ENCODE results near the gene CDC25C.

CDC25C gene

GRCh38 chr5:138331449-138332368 lies at the start of gene CDC25C:
CDC25C (minus strand) TSS chr5:138331804; CDS start chr5:138331180, 624 bp downstream.
- POLR2A ChIA-PET = interaction anchor here (0.8 to 1.6 kb wide), 6 partner anchors 9 to 134 kb away, joined by 3 to 10 read pairs (median 5); partner anchors contain the start of genes EGR1 and KDM3B
- CTCF ChIA-PET = interaction anchor here (1.3 to 18.9 kb wide), 2 partner anchors 18 to 20 kb away, joined by 3 to 403 read pairs; partner anchors contain the start of gene KDM3B
- TF ChIP-seq, protein P1, sequence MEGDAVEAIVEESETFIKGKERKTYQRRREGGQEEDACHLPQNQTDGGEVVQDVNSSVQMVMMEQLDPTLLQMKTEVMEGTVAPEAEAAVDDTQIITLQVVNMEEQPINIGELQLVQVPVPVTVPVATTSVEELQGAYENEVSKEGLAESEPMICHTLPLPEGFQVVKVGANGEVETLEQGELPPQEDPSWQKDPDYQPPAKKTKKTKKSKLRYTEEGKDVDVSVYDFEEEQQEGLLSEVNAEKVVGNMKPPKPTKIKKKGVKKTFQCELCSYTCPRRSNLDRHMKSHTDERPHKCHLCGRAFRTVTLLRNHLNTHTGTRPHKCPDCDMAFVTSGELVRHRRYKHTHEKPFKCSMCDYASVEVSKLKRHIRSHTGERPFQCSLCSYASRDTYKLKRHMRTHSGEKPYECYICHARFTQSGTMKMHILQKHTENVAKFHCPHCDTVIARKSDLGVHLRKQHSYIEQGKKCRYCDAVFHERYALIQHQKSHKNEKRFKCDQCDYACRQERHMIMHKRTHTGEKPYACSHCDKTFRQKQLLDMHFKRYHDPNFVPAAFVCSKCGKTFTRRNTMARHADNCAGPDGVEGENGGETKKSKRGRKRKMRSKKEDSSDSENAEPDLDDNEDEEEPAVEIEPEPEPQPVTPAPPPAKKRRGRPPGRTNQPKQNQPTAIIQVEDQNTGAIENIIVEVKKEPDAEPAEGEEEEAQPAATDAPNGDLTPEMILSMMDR (IDR thresholded peaks at IDR 0.05; ENCODE audit: control extremely low read depth, extremely low read depth, low read depth, missing control alignments) = no peak
- DNase-seq (ENCODE audit: extremely low spot score) = peak; percentile 98

DNA sequence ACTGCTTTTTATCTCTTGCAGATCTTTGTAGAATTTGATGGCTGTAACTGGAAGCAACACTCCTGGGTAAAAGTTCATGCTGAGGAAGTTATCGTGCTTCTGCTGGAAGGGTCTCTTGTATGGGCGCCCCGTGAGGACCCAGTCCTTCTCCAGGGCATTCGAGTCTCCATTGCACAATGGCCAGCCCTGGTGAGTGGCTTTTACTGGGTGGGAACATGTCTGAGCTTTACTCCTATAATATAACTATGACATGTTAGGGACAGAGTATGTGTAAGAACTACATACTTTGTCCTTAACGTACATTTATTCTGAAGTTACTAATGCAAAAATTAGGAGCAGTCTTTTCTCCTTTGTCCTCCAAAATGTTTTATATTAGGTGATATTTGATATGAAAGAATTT lies 41.0 kb upstream of the CDC25C start:
- no peak for DNase-seq (ENCODE audit: extremely low spot score)
- POLR2A ChIA-PET = interaction anchor here (2.4 kb wide), 1 partner anchor 34 kb away, joined by 9 read pairs; the partner anchor contains the start of gene FAM53C
- TF ChIP-seq, protein P1 (IDR thresholded peaks at IDR 0.05; ENCODE audit: control extremely low read depth, extremely low read depth, low read depth, missing control alignments) = no peak
- CTCF ChIA-PET = interaction anchor here (1.2 to 13.9 kb wide), 5 partner anchors 14 to 192 kb away, joined by 3 to 238 read pairs (median 7); partner anchors contain the start of gene KDM3B

DNA sequence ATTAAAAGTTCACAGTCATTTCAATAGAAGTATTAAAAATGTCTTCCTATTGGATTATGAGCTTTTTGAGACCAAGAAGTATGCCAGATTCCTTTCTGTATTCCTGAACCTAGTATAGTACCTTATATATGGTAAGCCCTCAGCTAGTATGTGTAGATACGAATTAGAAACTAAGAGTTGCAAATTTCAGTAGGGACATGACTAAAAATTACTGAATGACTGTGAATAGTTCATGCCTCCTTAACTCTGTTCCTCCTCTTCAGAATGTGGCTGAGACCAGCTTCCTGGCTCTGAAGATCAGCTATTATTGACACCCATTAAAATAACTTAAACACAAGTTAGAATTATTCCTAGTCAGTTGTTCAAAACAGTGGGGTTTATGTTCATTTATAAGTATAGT lies 40.6 kb upstream of the CDC25C start:
- CTCF ChIA-PET = interaction anchor here (1.2 to 13.9 kb wide), 6 partner anchors 14 to 192 kb away, joined by 3 to 238 read pairs (median 6); partner anchors contain the start of genes KDM3B and REEP2
- POLR2A ChIA-PET = interaction anchor here (1.4 to 2.4 kb wide), 2 partner anchors 19 to 34 kb away, joined by 4 to 9 read pairs; partner anchors contain the start of gene FAM53C
- DNase-seq (ENCODE audit: extremely low spot score) = peak; percentile 41
- TF ChIP-seq, protein P1 (IDR thresholded peaks at IDR 0.05; ENCODE audit: control extremely low read depth, extremely low read depth, low read depth, missing control alignments) = no peak

- ChIA-PET CTCF (interaction anchor here (0.8 to 13.9 kb wide), 5 partner anchors 10 to 132 kb away, joined by 3 to 238 read pairs (median 7); partner anchors contain the start of genes KDM3B and REEP2), POLR2A (interaction anchor here (1.4 to 2.4 kb wide), 2 partner anchors 18 to 33 kb away, joined by 4 to 9 read pairs; partner anchors contain the start of gene FAM53C)
- DNase-seq (ENCODE audit: extremely low spot score) = no peak
- TF ChIP-seq, protein P1 (IDR thresholded peaks at IDR 0.05; ENCODE audit: control extremely low read depth, extremely low read depth, low read depth, missing control alignments) = no peak
These were observed 39.9 kb upstream of the CDC25C start for GRCh38 chr5:138371454-138371853.

DNA sequence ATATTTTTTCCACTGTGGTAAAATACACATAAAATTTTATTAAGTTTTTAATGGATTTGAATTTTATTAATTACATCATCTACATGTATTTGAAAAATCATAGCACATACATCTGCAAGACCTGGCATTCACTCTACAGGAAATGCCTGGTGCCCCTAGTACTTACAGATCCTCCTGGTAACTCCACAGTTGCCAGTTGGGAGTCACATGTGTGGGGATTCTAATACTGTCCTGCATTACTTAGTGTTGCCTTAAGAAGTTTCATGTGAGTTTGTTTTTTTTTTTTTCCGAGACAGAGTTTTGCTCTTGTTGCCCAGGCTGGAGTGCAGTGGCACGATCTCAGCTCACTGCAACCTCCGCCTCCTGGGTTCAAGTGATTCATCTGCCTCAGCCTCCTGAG lies 38.9 kb upstream of the CDC25C start:
- DNase-seq (ENCODE audit: extremely low spot score) = no peak
- POLR2A ChIA-PET = interaction anchor here (0.5 kb wide), 1 partner anchor 32 kb away, joined by 5 read pairs; no protein-coding TSS in a partner anchor
- CTCF ChIA-PET = interaction anchor here (1.1 to 13.9 kb wide), 6 partner anchors 16 to 46 kb away, joined by 3 to 238 read pairs (median 4); partner anchors contain the start of gene KDM3B
- TF ChIP-seq, protein P1 (IDR thresholded peaks at IDR 0.05; ENCODE audit: control extremely low read depth, extremely low read depth, low read depth, missing control alignments) = no peak

- TF ChIP-seq, protein P1 (IDR thresholded peaks at IDR 0.05; ENCODE audit: control extremely low read depth, extremely low read depth, low read depth, missing control alignments) = no peak
- no peak for DNase-seq (ENCODE audit: extremely low spot score)
- ChIA-PET POLR2A (interaction anchor here (0.6 kb wide), 1 partner anchor 72 kb away, joined by 3 read pairs; no protein-coding TSS in a partner anchor), CTCF (interaction anchor here (0.6 to 13.9 kb wide), 8 partner anchors 15 to 133 kb away, joined by 3 to 238 read pairs (median 4); partner anchors contain the start of gene KDM3B)
These were observed 38.1 kb upstream of the CDC25C start for GRCh38 chr5:138369706-138370105.
